Measurements from ENCODE around the gene ZFPL1.

DNA sequence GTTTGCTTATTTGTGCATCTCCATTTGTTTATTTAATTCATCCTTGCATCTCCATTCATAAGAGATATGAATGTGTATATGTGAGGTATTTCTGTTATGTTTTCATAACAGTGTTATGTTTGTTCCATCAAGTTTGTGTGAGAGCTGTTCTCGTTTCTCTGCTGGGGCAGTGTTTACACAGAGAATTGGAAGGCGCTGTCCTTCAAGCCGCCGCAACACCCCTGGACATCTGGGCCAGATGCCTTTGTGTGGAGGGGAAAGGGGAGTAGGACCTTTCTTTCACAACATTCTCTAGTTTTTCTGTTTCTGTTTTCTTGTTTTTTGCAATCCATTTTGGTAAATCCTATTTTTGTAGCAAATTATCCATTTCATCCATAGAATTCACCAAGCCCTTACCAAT lies 20.6 kb downstream of the ZFPL1 start:
- TF ChIP-seq, protein P1, sequence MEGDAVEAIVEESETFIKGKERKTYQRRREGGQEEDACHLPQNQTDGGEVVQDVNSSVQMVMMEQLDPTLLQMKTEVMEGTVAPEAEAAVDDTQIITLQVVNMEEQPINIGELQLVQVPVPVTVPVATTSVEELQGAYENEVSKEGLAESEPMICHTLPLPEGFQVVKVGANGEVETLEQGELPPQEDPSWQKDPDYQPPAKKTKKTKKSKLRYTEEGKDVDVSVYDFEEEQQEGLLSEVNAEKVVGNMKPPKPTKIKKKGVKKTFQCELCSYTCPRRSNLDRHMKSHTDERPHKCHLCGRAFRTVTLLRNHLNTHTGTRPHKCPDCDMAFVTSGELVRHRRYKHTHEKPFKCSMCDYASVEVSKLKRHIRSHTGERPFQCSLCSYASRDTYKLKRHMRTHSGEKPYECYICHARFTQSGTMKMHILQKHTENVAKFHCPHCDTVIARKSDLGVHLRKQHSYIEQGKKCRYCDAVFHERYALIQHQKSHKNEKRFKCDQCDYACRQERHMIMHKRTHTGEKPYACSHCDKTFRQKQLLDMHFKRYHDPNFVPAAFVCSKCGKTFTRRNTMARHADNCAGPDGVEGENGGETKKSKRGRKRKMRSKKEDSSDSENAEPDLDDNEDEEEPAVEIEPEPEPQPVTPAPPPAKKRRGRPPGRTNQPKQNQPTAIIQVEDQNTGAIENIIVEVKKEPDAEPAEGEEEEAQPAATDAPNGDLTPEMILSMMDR (IDR thresholded peaks at IDR 0.05; ENCODE audit: low read depth, low read length): no peak
- TF ChIP-seq MYC (IDR thresholded peaks at IDR 0.05; ENCODE audit: low read depth, low read length): no peak
- no peak for TF ChIP-seq POLR2A (IDR thresholded peaks at IDR 0.05; ENCODE audit: extremely low read depth, insufficient read length)
